Nucleus accumbens (tissue), 56 donors: ENCODE measurements around the gene ASPSCR1.
"Not testable (repeated sequence)": the region's sequence is repeated elsewhere in the genome, so short reads cannot be mapped to it uniquely, and the experiment has no call there.

Experiments used
- DNase-seq, 56 donors: peaks; one replicate each; lab custom pipeline; 2025; lab: John Stamatoyannopoulos, UW

ASPSCR1 gene

DNA sequence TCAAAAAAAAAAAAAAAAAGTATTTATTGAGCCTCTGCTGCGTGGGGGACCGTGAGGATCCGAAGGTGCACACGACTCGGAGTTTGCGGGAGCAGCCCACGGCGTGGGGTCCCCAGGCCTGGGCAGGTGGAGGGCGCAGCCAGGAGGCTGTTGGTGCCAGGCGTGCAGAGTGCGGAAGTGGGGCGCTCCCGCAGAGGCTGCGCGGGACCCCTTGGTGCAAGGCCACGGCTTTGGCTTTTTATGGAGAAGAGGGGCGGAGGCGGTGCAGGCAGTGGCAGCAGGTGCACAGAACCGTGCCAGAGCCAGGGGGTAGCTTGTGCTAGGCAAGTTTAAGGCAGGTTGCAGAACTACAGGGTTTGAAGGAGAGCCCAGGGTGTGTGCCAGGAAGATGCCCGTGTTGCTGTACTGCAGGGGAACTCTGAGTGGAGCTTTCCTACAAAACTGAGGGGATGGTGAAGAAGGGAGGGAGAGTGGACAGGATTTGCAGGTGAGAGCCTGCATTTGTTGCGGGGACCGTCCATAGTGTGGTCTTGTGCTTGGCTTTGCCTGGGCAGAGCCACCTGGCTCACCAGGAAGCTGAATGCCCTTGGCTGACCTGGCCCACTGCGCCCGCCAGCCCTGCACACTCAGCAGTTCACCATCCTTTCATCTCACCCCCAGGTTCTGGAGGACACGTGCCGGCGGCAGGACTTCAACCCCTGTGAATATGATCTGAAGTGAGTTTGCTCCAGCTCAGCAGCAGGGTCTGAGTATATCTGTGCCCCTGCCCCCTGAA is 1.3 kb downstream of the ASPSCR1 start:
- no peak for DNase-seq

- DNase-seq = no peak
These were observed 2.7 kb downstream of the ASPSCR1 start for GRCh38 chr17:81980122-81980521.

GRCh38 chr17:81980707-81981343 is 3.4 kb downstream of the ASPSCR1 start:
- no peak for DNase-seq

- DNase-seq = not testable (repeated sequence)
These were observed 4.1 kb downstream of the ASPSCR1 start for GRCh38 chr17:81981511-81981910.

GRCh38 chr17:81983011-81983638 is 5.7 kb downstream of the ASPSCR1 start:
- no peak for DNase-seq

DNA sequence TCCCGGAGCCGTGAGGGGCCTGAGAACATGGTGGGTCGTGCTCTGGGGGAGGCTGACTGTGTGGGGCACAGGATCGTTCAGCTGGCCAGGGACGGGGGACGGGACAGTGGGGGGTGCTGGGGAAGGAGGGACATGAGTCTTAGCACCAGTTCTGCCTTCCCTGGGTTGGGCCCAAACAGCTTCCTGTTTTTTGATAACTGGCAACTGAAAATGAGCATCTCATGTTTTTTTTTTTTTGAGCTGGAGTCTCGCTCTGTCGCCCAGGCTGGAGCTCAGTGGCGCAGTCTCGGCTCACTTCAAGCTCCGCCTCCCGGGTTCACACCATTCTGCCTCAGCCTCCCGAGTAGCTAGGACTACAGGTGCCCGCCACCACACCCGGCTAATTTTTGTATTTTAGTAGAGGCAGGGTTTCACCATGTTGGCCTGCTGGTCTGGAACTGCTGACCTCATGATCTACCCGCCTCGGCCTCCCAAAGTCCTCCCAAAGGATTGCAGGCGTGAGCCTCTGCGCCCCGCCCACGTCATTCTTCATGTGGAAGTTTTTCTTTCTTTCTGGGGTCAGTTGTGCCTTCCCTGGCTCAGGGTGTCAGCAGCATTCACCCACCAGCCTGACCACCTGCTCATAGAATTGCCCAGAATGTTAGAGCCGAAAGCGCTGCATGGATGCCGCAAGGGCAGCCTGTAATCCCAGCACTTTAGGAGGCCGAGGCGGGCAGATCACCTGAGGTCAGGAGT is 6.4 kb downstream of the ASPSCR1 start:
- DNase-seq = no peak

- no peak for DNase-seq
These were observed 7.5 kb downstream of the ASPSCR1 start for GRCh38 chr17:81984773-81985410.

DNA sequence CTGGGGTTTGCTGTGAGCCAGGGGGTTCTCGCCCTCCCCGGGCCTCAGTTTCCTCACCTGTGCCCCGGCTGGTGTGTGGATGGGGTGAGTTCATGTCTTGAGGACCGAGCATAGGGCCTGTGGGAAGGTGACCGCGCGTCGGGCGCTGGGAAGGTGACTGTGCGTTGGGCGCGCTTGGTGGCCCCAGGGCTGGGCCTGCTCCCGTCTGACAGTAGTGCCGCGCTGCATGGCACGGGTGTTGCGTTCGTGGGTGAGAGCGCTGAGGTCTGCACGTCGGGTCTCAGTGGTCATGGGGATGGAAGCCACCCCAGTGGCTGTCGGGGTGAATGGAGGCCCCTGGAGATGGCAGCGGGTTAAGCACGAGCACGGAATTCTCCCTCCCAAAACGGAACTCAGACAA is 9.2 kb downstream of the ASPSCR1 start:
- DNase-seq = no peak

DNA sequence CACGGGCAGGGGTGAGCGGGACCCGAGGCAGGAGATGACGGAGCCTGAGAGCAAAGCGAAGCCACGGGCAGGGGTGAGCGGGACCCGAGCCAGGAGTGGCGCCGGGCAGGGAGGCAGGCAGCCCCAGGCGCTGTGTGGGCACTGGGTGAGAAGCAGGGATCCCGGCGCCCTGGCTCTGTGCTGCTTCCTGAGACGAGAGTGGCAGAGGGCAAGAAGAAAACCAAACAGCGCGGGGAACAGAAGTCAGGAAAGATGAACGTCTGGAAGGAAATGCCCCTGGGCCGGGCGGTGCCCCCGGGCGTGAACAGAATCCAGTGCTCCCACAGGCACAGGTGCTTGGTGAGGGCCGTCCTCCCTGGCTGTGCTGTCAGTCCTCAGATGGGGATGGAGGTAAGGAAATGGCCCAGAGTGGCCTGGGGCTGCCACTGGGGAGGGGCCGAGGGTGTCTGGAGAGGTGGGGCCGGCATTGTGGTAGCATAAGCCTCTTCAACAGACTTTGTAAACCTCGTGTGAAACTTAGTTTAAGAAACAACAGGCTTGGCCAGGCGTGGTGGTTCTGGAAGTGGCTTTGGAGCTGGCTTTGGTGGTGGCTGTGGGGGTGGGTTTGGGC is 9.8 kb downstream of the ASPSCR1 start:
- no peak for DNase-seq

- DNase-seq = no peak
These were observed 13.6 kb downstream of the ASPSCR1 start for GRCh38 chr17:81990836-81991683.

- DNase-seq = peak in 48 of 56 donors; percentile 8 to 87 (median 48)
These were observed 14.4 kb downstream of the ASPSCR1 start for GRCh38 chr17:81991684-81992305.

DNA sequence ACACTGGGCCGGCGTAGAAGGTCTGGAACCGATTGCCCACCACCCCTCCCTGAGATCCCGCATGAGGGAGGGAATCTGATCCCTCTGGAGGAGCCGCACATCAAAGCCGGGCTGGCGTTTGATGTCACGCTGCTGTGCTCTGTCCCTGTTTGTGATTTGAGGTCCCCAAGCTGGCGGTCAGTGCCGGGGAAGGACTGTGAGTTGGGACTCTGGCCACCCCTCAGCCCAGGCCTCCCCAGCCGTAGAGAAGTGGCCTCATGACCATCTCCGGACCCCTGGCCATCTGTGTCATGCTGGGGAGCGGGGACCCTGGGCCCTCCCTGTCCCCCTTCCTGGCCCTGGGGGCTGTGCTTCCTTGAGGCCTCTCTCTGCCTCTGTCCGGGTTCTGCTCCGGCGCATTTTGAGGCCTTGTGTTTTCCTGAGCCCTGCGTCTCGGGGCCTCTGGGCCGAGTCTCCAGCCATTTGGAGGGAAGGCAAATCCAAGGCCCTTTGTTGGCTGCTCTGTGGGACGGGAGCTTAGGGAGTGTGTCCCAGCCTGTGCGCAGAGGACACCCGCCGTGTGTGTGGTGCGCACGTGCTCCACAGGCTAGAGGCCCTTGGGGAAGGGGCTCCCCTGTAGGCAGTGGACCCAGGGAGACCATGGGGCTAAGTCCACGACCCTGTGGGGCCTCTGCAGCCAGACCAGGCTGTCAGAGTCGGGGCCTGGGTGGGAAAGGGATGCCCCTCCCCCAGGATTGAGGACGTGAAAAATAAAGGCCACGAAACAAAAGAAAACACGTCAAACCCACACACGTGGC is 15.1 kb downstream of the ASPSCR1 start:
- DNase-seq = no peak

DNA sequence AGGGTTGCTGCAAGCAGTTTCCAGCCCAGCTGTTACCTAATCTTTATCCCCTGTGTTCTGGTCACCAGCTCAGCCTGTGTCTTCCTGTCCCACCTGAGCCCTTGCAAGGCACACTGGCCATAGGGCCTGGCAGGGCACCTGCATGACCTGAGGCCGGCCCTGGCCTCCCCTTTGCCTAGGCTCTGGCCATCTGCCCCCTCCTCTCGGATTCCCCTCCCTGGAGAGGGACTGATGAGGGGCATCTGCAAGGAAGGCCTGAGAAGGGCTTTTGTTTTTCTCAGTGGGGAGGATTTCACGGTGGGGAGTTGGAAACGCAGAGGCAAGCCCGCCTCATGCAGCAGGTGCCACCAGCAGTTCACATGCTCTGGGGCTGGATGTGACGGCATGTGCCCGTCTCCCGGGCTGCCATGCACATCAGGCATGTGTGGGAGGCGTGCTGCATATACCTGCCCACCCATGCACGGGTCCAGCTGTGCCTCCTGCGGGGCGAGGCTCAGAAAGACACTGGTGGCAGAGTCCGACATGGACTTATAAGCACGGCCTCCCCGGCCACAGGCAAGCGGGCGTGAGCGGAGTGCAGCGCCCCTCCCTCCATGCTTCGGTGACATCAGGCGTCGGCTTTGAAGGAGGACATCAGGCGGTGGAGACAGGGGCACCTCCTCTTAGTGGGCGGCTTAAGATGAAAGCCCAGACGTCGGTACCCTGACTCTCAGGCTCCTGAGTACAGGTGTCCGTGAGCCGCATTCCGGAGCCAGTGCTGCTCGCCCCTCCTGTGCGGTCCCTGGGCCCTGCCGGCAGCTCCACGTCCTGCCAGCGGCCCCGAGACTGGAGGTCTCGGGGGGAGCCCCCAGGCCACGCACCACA is 16.5 kb downstream of the ASPSCR1 start:
- no peak for DNase-seq

DNA sequence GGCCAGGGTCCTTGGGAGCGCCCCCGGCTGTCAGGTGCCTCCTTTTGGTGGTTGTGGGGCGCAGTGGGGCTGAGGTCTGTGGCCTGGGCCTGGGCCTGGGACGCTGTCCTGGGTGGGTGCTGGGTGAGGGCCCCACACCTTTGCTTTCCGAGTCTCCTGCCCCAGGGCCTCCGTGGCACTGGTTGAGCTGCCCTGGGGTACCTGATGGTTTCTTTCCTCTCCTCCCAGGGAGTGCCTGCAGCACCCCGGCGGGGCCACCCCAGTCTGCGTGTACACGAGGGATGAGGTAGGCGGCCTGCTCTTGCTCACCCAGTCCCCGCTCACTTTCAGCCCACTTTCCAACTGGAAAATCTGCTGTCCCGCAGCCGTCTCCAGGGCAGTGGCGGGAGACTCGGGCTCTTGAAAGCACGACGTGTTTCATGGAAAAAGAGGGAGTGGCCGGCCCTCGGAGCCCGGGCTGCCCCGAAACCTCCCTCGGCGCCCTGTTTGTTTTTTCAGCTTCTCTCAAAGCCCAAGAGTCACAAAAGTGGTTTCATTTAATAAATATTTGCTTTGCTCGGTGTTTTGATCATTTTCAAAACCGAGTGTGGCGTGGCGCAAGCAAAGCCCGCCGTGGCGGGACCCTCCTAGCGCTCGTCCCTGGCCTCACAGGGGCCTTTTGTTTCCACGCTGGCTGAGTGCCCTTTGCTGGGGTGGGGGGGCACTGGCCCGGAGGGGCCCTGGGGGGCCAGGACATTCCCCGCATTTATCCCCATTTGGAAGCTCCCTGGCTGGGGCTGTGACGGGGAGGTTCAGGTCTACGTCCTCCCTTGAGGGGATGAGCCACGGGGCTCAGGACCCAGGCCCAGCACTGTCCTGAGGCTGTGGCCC is 17.4 kb downstream of the ASPSCR1 start:
- peak in 2 of 56 donors; percentile 7 to 16 for DNase-seq

DNA sequence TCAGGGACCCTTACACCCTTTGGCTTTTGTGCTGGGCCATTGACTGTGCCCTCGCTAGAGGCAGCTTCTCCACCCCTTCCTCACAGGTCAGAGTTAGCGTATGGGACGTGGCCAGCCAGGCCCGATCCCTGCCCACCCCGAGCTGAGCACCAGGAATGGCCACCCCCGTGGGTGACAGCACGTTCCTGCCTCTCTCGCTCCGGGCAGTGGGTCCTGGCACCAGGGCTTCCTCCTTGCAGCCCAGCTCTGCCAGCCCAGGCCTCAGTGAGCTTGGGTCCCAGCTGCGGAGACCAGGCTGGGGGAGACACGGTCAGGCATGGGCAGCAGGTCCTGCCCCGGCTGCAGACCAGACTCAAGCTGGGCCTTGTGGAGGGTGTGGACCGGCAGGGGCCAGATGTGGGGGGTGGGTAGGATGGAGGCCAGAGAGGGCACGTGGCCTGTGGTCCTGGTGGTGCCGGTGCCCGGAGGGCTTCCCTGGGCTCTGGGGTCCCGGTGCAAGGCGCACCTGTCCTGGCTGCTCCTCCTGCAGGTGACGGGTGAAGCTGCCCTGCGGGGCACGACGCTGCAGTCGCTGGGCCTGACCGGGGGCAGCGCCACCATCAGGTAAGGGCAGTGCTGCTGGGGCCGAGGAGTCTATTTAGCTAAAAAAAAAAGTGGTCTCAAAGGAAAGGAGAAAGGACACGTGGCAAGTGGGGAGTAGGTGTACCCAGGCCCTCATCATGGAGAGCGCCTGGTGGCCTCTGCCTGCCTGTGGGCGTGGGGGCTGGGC is 18.2 kb downstream of the ASPSCR1 start:
- no peak for DNase-seq
